Gastroesophageal sphincter (tissue), 3 donors: Measurements from ENCODE around the gene CLEC4M.

Experiments
- CTCF ChIP-seq, 4 experiments: fragments of 200-600 bp in 2 of 4; fragments of 450-650 bp in 2 of 4; sonication (generic) in 1 of 4; IDR thresholded peaks; one replicate each; pipeline ENCODE4 v1.5.1; 2017 to 2019; ENCODE audit warnings: antibody characterized with exemption in 4 of 4, mild to moderate bottlenecking in 2 of 4, moderate library complexity in 2 of 4
- EP300 ChIP-seq: sonication (generic); formaldehyde crosslinking; IDR thresholded peaks from one replicate; pipeline ENCODE4 v1.6.1; 2017; ENCODE audit warnings: antibody characterized with exemption, mild to moderate bottlenecking
- POLR2A ChIP-seq, 2 donors: fragments of 450-650 bp; IDR thresholded peaks; one replicate each; pipeline ENCODE4 v1.6.1; 2017; ENCODE audit warnings: antibody characterized with exemption in 2 of 2, mild to moderate bottlenecking in 2 of 2, moderate library complexity in 1 of 2
- POLR2AphosphoS5 ChIP-seq: sonication (generic); formaldehyde crosslinking; IDR thresholded peaks from one replicate; pipeline ENCODE4 v1.6.1; 2017; ENCODE audit warnings: antibody characterized with exemption

GRCh38 chr19:7808108-7808507 is 45.1 kb downstream of the CLEC4M start:
- TF ChIP-seq CTCF (IDR thresholded peaks at IDR 0.05), result no peak
- no peak for TF ChIP-seq POLR2AphosphoS5
- TF ChIP-seq POLR2A (IDR thresholded peaks at IDR 0.05), result no peak
- no peak for TF ChIP-seq EP300
